ENCODE data around the gene CDH12.

Gene CDH12

GRCh38 chr5:22754155-22754554 lies 99.0 kb downstream of the CDH12 start:
- ATAC-seq, result no peak
- TF ChIP-seq RARB (CRISPR knock-in tag; IDR thresholded peaks at IDR 0.05) (no peak), TOX (CRISPR knock-in tag; IDR thresholded peaks at IDR 0.05; ENCODE audit: borderline replicate concordance) (no peak), TSHZ2 (CRISPR knock-in tag; IDR thresholded peaks at IDR 0.05) (no peak), ISL1 (CRISPR knock-in tag; IDR thresholded peaks at IDR 0.05) (no peak), ESRRG (CRISPR knock-in tag; IDR thresholded peaks at IDR 0.05) (no peak), OSR1 (CRISPR knock-in tag; IDR thresholded peaks at IDR 0.05) (no peak), PPARA (CRISPR knock-in tag; IDR thresholded peaks at IDR 0.05; ENCODE audit: borderline replicate concordance) (no peak), CSDC2 (CRISPR knock-in tag; IDR thresholded peaks at IDR 0.05) (no peak), TCF4 (CRISPR knock-in tag; IDR thresholded peaks at IDR 0.05; ENCODE audit: borderline replicate concordance) (no peak), BACH2 (CRISPR knock-in tag; IDR thresholded peaks at IDR 0.05; ENCODE audit: borderline replicate concordance) (no peak), ZFP30 (CRISPR knock-in tag; IDR thresholded peaks at IDR 0.05) (no peak)

DNA sequence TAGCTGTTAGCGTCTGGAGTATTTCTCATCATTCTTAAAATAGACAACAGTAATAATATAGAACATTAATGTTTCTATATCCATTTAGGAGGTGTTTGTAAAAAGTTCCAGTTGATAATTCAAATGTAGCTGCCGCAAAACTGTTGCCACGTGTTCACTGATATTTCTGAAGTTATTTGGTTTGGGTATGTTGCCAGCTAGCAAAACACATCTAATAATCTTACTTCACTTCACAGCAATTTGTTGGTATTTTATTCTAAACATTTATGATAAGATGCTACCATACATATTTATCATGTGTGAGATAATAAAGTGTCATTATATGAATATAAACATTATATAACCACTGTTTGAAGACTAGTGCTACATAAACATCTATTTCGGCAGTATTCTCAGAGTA lies 101.6 kb downstream of the CDH12 start:
- no peak for ATAC-seq
- no peak for TF ChIP-seq TSHZ2 (CRISPR knock-in tag; IDR thresholded peaks at IDR 0.05)

DNA sequence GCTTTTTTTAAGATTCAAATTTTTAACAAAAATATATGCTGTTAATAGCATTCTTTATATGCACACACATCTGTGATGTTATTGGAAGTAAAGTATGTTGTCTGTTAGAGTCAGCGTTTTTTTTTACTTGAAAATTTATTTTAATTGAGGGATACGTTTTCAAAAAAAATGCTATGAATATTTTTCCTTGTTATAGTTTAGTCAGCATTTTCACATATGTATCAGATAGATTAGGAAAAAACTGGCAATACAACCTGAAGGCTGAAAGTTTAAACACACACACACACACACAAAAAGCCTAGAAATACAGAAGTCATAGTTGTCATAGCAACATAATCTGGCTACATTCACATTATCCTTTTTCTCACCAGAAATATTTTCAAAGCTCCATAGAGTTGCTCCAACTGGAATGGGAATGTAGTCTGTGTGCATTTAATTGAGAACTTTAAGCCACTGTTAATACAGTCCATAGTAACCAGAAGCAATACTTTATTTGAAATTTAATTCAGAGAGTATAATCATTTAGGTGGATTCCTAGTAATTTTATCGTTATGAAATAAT lies 116.6 kb downstream of the CDH12 start:
- no peak for ATAC-seq
- TF ChIP-seq ZC3H10 (CRISPR knock-in tag; IDR thresholded peaks at IDR 0.05), result no peak
- TF ChIP-seq ZFP3 (CRISPR knock-in tag; IDR thresholded peaks at IDR 0.05), result no peak
- no peak for TF ChIP-seq CREB5 (CRISPR knock-in tag; IDR thresholded peaks at IDR 0.05; ENCODE audit: low read depth)
- TF ChIP-seq POU6F1 (CRISPR knock-in tag; IDR thresholded peaks at IDR 0.05; ENCODE audit: borderline replicate concordance, low read depth), result no peak
- TF ChIP-seq ZFP30 (CRISPR knock-in tag; IDR thresholded peaks at IDR 0.05), result no peak
- TF ChIP-seq GLIS3 (CRISPR knock-in tag; IDR thresholded peaks at IDR 0.05), result no peak
- TF ChIP-seq ARNTL (CRISPR knock-in tag; IDR thresholded peaks at IDR 0.05; ENCODE audit: borderline replicate concordance, low read depth), result no peak
- TF ChIP-seq TSHZ2 (CRISPR knock-in tag; IDR thresholded peaks at IDR 0.05), result no peak
- TF ChIP-seq TCF4 (CRISPR knock-in tag; IDR thresholded peaks at IDR 0.05; ENCODE audit: borderline replicate concordance), result no peak
- no peak for TF ChIP-seq ISL1 (CRISPR knock-in tag; IDR thresholded peaks at IDR 0.05)
- TF ChIP-seq BACH2 (CRISPR knock-in tag; IDR thresholded peaks at IDR 0.05; ENCODE audit: borderline replicate concordance), result no peak
- TF ChIP-seq CSRNP3 (CRISPR knock-in tag; IDR thresholded peaks at IDR 0.05), result no peak
- TF ChIP-seq OSR1 (CRISPR knock-in tag; IDR thresholded peaks at IDR 0.05), result no peak
- TF ChIP-seq ZNF8 (CRISPR knock-in tag; IDR thresholded peaks at IDR 0.05), result no peak
- TF ChIP-seq PATZ1 (CRISPR knock-in tag; IDR thresholded peaks at IDR 0.05; ENCODE audit: borderline replicate concordance), result no peak
- no peak for TF ChIP-seq ESRRG (CRISPR knock-in tag; IDR thresholded peaks at IDR 0.05)
- TF ChIP-seq RARB (CRISPR knock-in tag; IDR thresholded peaks at IDR 0.05), result no peak
- no peak for TF ChIP-seq ZNF70 (CRISPR knock-in tag; IDR thresholded peaks at IDR 0.05)
